Natural killer cell (primary cell): ENCODE measurements around the gene CHMP1B. TPM values are rescaled to one million over a fixed set of nuclear protein-coding genes. Genes with fewer than 3 reads are reported as not detected.

Source experiments
- ATAC-seq, 3 donors: fragments of 150-1000 bp in 2 of 3; fragments of 200-7000 bp in 1 of 3; cut with Tn5 transposase; 1 replicate in 1 of 3; 2 replicates in 2 of 3; pipeline ENCODE4 v1.10.0; 2021; ENCODE audit warnings: mild to moderate bottlenecking in 2 of 3, moderate library complexity in 2 of 3
- DNase-seq, 2 donors: peaks; one replicate each; pipeline versions ENCODE4 v3.0.0 to v3.0.0-alpha.2; 2013 to 2021; ENCODE audit warnings: mixed read lengths in 1 of 2
- H3K27ac ChIP-seq: one replicate; pipeline ENCODE4 v1.5.1; 2013; ENCODE audit warnings: mild to moderate bottlenecking, low read length
- H3K27me3 ChIP-seq: one replicate; pipeline ENCODE4 v1.6.1; 2013; ENCODE audit warnings: low read length; ENCODE audit not compliant: control insufficient read depth, insufficient read depth
- H3K36me3 ChIP-seq: one replicate; pipeline ENCODE4 v1.6.1; 2013; ENCODE audit warnings: low read length; ENCODE audit not compliant: control insufficient read depth, insufficient read depth
- H3K4me1 ChIP-seq: one replicate; pipeline ENCODE4 v1.6.1; 2013; ENCODE audit warnings: low read length; ENCODE audit not compliant: control insufficient read depth, insufficient read depth
- H3K4me3 ChIP-seq: one replicate; pipeline ENCODE4 v1.5.1; 2013; ENCODE audit warnings: low read length
- H3K9me3 ChIP-seq: one replicate; pipeline ENCODE4 v1.6.1; 2013; ENCODE audit warnings: low read length; ENCODE audit not compliant: control insufficient read depth, insufficient read depth
- H3K27ac Mint-ChIP-seq, 2 donors: one replicate each; pipeline ENCODE4 v1.8.0; 2022; ENCODE audit warnings: mild to moderate bottlenecking in 2 of 2, mixed read lengths in 2 of 2, moderate library complexity in 1 of 2
- H3K27me3 Mint-ChIP-seq, 2 donors: one replicate each; pipeline ENCODE4 v1.8.0; 2022; ENCODE audit warnings: low read depth in 2 of 2, mixed read lengths in 2 of 2
- H3K36me3 Mint-ChIP-seq: one replicate; pipeline ENCODE4 v1.8.0; 2022; ENCODE audit warnings: mixed read lengths
- H3K4me1 Mint-ChIP-seq, 2 donors: one replicate each; pipeline ENCODE4 v1.8.0; 2022; ENCODE audit warnings: mixed read lengths in 2 of 2
- H3K4me3 Mint-ChIP-seq: one replicate; pipeline ENCODE4 v1.8.0; 2022; ENCODE audit warnings: mild to moderate bottlenecking, moderate library complexity, mixed read lengths
- H3K9me3 Mint-ChIP-seq, 2 donors: one replicate each; pipeline ENCODE4 v1.8.0; 2022; ENCODE audit warnings: mixed read lengths in 2 of 2
- WGBS: methylation state at CpG from one replicate; pipeline ENCODE4 v1.1.7; 2013; ENCODE audit warnings: missing lambda C conversion rate; ENCODE audit not compliant: insufficient coverage; 5-methylcytosine and 5-hydroxymethylcytosine counted together
- intact Hi-C: fragments of 100-400 bp; cut with micrococcal nuclease; formaldehyde crosslinking; loops from one replicate; pipeline ENCODE4 v1.14.2; 2022
- total RNA-seq, 4 donors: library from RNA; stranded (reverse); fragments of 120-200 nt in 1 of 4; gene quantifications; one replicate each; pipeline versions ENCODE4 v1.2.3 to v1.2.4, GENCODE V29; 2013 to 2022
- TF ChIP-seq, protein P1 (sequence below): fragments of 200-600 bp; IDR thresholded peaks from one replicate; pipeline ENCODE4 v1.8.0; 2022; ENCODE audit warnings: antibody characterized with exemption

CHMP1B gene
- total RNA-seq, 3 donors from 2014 or later (not counting 1 experiment from before 2014, with no cell fraction given): 99.4 to 132 (median 110) TPM

DNA sequence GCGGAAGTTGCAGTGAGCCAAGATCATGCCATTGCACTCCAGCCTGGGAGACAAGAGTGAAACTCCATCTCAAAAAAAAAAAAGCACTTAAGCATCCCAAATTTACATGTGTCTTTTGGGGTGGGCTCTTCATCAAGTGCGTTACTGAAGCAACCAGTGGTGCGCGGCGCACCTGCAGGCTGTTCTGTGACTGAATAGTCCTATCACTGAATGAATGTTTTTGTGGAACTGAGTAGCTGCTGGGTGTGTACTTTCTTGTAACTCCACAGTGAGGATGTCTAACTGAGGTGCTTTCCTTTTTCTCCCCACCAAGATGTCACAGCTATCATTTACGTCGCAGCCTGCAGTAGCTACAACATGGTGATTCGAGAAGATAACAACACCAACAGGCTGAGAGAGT is 17.0 kb downstream of the CHMP1B start:
- Mint-ChIP-seq H3K27me3 (peaks cover 0 to 2% of the 10 kb centered on the region in 2 donors), H3K4me1 (no peaks in the 10 kb centered on the region), H3K36me3 (no peaks in the 10 kb centered on the region), H3K27ac (no peak overlapping the region), H3K4me3 (no peak overlapping the region), H3K9me3 (no peaks in the 10 kb centered on the region)
- WGBS: 94% methylated on average over 8 of the region's 8 CpGs
- DNase-seq (no peak), ATAC-seq (no peak)
- TF ChIP-seq, protein P1, sequence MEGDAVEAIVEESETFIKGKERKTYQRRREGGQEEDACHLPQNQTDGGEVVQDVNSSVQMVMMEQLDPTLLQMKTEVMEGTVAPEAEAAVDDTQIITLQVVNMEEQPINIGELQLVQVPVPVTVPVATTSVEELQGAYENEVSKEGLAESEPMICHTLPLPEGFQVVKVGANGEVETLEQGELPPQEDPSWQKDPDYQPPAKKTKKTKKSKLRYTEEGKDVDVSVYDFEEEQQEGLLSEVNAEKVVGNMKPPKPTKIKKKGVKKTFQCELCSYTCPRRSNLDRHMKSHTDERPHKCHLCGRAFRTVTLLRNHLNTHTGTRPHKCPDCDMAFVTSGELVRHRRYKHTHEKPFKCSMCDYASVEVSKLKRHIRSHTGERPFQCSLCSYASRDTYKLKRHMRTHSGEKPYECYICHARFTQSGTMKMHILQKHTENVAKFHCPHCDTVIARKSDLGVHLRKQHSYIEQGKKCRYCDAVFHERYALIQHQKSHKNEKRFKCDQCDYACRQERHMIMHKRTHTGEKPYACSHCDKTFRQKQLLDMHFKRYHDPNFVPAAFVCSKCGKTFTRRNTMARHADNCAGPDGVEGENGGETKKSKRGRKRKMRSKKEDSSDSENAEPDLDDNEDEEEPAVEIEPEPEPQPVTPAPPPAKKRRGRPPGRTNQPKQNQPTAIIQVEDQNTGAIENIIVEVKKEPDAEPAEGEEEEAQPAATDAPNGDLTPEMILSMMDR: no peak
- no peak overlapping the region for H3K27ac ChIP-seq
- H3K4me3 ChIP-seq: no peak overlapping the region
- intact Hi-C loops: no loop called here
- H3K4me1 ChIP-seq: no peaks in the 10 kb centered on the region
- no peaks in the 10 kb centered on the region for H3K27me3 ChIP-seq
- H3K36me3 ChIP-seq: no peaks in the 10 kb centered on the region
- no peaks in the 10 kb centered on the region for H3K9me3 ChIP-seq

DNA sequence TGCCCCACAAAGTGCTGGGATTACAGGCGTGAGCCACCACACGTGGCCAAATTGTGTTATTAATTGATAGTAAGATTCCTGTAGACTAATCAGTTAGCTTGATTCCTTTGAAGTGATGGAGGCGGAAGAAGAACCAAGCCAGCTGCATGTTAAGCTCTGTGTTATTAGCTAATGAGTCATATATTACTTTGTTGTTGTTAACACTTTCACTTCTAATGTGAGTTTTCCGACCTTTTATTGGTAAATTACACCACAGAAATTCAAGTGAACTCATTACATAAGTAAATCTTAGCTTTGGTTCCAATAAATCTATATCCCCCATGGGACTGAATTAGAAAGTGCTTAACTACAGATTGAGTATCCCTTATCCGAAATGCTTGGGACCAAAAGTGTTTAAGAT is 20.3 kb downstream of the CHMP1B start:
- Mint-ChIP-seq H3K4me1 (no peaks in the 10 kb centered on the region), H3K9me3 (peaks cover 0 to 2% of the 10 kb centered on the region in 2 donors), H3K27ac (no peak overlapping the region), H3K4me3 (no peak overlapping the region), H3K27me3 (peaks cover 0 to 2% of the 10 kb centered on the region in 2 donors), H3K36me3 (no peaks in the 10 kb centered on the region)
- Histone ChIP-seq H3K4me3 (no peak overlapping the region), H3K36me3 (no peaks in the 10 kb centered on the region), H3K27ac (no peak overlapping the region), H3K27me3 (no peaks in the 10 kb centered on the region), H3K4me1 (no peaks in the 10 kb centered on the region), H3K9me3 (no peaks in the 10 kb centered on the region)
- WGBS: 68% methylated on average over 3 of the region's 5 CpGs
- intact Hi-C loops: no loop called here
- ATAC-seq: no peak
- DNase-seq: no peak
- TF ChIP-seq, protein P1: no peak

DNA sequence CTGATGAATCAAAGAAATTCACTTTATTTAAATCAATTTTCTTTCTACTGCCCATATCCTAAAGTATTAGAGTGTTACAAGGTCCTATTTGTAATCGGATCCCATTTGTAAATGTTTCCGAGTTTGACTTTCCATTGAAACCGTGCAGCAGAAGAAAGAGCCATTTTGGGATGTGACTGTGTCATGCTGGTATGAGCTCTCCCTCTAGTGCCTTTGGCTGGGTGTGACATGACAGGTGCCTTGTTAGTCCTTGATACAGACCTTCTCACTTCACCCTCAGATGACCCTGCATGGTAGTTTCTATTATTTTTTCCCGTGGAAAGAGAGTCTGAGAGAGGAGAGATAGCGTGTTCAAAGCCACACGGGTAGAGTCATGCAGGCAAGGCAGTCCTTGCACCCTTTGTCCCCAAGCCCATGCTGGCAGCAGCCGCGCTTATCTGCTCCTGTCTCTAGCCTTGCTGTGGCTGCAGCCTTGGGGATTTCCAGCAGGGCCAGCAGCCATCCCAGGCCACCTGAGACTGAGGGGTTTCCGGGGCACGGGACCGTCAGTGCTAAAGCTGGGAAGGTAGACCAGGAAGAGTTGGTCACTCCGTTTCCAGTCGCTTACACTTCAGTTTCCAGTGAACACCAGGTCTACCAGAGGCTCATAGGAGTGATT is 21.4 kb downstream of the CHMP1B start:
- H3K9me3 Mint-ChIP-seq: peaks cover 0 to 2% of the 10 kb centered on the region in 2 donors
- TF ChIP-seq, protein P1: peak; percentile 11
- H3K27ac Mint-ChIP-seq: no peak overlapping the region
- no peaks in the 10 kb centered on the region for H3K36me3 Mint-ChIP-seq
- Histone ChIP-seq H3K27me3 (no peaks in the 10 kb centered on the region), H3K4me3 (no peak overlapping the region), H3K9me3 (no peaks in the 10 kb centered on the region), H3K36me3 (no peaks in the 10 kb centered on the region), H3K4me1 (no peaks in the 10 kb centered on the region), H3K27ac (no peak overlapping the region)
- peak in 2 of 3 donors; percentile 46 to 58 for ATAC-seq
- WGBS: 85% methylated on average over 13 of the region's 13 CpGs
- intact Hi-C loops: loop anchor here (1.0 kb wide), 1 partner anchor 139 kb away; no protein-coding TSS in a partner anchor
- peak in 1 of 2 donors; percentile 58 for DNase-seq
- peaks cover 0 to 2% of the 10 kb centered on the region in 2 donors for H3K27me3 Mint-ChIP-seq
- no peak overlapping the region for H3K4me3 Mint-ChIP-seq
- H3K4me1 Mint-ChIP-seq: no peaks in the 10 kb centered on the region
